Amygdala (tissue), 56 donors: Measurements from ENCODE around the gene RNASET2.
"Not testable (repeated sequence)": the region's sequence is repeated elsewhere in the genome, so short reads cannot be mapped to it uniquely, and the experiment has no call there.

Experiments
- DNase-seq, 56 donors: peaks; one replicate each; lab custom pipeline; 2025; lab: John Stamatoyannopoulos, UW

RNASET2 gene

DNA sequence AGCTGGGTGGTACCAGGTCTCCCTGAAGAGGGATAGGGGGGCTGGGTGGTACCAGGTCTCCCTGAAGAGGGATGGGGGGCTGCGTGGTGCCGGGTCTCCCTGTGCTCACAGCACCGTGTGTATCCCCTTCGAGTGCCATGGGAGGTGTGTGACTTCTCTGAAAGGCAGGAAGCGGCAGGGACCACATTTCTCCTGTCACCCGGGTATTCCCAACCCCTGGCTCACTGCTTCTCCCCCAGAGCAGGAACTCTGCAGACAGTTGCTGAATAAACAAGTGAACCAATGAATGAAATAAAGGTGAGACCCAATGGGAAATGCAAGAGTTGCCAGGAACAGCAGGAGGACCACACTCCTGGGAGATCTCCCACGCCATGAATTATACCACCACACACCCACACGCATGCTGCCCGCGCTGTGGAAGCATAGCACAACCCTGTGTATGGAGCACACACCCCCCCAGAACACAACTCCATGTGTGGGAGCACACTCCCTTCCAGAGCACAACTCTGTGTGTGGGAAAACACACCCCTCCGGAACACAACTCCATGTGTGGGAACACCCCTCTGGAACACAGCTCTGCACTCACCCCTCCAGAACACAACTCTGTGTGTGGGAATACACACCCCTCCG, 50.7 kb downstream of the RNASET2 start:
- DNase-seq, result no peak

DNA sequence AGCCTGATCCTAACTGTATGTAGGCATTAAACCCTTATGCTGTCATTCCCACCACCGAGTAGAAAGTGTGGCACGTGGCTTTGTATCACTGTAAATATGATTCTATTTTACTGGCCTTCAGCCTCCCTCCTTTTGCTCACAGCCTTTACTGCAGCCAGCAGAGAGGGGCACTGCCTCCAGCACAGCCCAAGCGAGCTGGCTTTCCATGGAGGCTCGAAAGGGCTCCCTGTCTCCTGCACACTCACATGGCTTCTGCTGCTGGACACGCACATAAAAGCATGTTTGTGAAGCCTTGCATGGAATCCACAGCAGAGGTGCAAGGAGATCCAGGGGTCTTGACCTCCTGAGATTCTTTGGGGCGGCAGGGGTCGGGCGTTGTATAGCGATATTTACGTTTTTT, 51.3 kb downstream of the RNASET2 start:
- no peak for DNase-seq

DNA sequence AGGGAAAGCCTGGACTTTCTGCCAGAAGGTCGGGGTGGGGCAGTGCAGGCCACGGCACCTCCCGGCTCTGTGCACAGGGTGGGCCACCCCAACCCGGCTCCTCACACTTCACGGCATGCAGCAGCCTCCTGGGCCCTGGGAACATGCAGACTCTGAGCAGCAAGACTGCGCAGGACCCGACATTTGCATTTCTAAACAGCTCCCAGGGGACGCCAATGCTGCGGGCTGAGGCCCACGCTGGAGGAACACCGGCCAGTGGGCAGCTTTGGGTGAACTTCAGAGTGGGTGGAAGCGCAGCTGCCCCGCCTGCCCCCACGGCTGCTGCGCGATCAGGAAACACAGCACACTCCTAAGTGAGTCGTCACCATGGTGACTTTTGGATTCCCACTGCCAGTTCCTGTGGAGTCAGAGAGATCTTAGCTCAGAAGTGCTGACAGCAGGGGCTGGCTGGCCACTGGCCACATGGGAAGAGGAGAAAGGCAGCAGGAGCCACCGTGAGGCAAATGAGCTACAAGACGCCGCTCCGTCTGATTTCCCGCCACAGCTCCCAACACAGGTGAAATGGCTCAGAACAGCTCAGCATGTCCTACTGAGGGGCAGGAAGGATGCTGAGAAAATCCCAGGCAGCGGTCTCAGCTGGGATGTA, 52.1 kb downstream of the RNASET2 start:
- DNase-seq, result peak in 27 of 56 donors; percentile 24 to 81 (median 52)

- DNase-seq, result no peak
These were observed 52.9 kb downstream of the RNASET2 start for GRCh38 chr6:166903500-166903899.

- no peak for DNase-seq
These were observed 53.3 kb downstream of the RNASET2 start for GRCh38 chr6:166903027-166903426.

GRCh38 chr6:166902211-166902755, 54.1 kb downstream of the RNASET2 start:
- no peak for DNase-seq

GRCh38 chr6:166901626-166902025, 54.7 kb downstream of the RNASET2 start:
- DNase-seq, result no peak

DNA sequence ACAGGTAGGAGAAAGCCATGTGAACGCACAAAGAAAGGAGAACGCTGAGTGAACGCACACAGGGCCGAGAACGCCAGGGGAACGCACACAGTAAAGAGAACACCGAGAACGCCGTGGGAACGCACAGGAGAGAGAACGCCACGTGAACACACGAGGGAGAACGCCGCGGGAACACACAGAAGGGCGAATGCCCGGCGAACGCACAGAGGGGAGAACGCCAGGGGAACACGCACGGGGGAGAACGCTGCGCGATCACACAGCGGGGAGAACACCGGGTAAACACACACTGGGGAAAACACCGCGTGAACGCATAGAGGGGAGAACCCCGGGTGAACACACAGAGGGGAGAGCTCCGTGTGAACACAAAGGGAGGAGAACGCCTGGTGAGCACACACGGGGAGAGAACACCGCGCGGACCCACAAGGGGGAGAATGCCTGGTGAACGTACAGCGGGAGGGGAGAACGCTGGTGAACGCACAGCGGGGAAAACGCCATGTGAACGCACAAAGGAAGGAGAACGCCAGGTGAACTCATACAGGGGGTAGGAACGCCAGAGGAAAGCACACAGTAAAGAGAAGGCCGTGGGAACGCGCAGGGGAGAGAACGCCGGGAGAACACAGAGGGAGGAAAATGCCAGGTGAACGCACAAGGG, 55.3 kb downstream of the RNASET2 start:
- DNase-seq, result no peak

DNA sequence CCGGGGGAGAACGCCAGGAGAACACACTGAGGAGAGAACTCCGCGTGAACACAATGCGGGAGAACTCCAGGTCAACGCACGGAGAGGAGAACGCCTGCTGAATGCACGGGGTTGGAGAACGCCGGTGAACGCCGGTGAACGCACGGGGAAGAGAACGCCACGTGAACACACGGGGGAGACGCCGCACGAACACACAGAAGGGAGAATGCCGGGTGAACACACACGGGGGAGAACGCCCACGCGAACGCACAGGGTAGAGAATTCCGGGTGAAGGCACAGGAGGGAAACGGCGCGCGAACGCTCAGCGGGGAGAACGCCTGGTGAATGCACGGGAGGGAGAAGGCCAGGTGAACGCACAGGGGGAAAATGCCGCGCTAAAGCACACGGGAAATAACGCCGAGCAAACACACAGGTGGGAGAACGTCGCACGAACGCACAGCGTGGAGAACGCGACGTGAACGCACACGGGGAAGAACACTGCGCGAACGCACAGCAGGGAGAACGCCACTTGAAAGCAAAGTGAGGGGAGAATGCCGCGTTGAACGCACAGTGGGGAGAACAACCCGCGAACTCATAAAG, 56.1 kb downstream of the RNASET2 start:
- DNase-seq, result no peak

GRCh38 chr6:166898910-166899309, 57.4 kb downstream of the RNASET2 start:
- DNase-seq, result no peak

DNA sequence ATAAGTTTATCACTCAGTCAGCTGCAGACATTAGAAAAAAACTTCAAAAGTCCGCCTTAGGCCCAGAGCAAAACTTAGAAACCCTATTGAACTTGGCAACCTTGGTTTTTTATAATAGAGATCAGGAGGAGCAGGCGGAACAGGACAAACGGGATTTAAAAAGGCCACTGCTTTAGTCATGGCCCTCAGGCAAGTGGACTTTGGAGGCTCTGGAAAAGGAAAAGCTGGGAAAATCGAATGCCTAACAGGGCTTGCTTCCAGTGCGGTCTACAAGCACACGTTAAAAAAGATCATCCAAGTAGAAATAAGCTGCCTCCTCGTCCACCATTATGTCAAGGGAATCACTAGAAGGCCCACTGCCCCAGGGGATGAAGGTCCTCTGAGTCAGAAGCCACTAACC, 61.7 kb downstream of the RNASET2 start:
- DNase-seq, result not testable (repeated sequence)

DNA sequence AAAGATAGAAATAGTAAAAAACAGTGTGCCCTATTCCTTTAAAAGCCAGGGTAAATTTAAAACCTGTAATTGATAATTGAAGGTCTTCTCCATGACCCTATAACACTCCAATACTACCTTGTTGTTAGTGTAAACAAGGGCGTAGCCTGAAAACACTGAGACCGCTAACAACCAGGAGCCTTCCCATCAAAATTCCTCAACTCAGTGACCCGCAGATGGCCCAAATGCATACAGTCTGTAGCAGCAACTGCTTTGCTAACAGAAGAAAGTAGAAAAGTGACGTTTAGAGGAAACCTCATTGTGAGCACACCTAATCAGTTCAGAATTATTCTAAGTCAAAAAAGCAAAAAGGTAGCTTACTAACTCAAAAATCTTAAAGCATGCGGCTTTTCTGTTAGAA, 63.9 kb downstream of the RNASET2 start:
- not testable (repeated sequence) for DNase-seq

DNA sequence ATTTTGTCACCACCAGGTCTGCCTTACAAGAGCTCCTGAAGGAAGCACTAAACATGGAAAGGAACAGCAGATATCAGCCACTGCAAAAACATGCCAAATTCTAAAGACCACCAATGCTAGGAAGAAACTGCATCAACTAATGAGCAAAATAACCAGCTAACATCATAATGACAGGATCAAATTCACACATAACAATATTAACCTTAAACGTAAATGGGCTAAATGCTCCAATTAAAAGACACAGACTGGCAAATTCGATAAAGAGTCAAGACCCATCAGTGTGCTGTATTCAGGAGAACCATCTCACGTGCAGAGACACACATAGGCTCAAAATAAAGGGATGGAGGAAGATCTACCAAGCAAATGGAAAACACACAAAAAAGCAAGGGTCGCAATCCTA, 69.6 kb downstream of the RNASET2 start:
- not testable (repeated sequence) for DNase-seq

GRCh38 chr6:166884958-166885357, 71.4 kb downstream of the RNASET2 start:
- DNase-seq, result not testable (repeated sequence)

GRCh38 chr6:166879594-166879993, 76.8 kb downstream of the RNASET2 start:
- DNase-seq, result no peak
